Stimulated activated CD4-positive, alpha-beta T cell treated with anti-CD3 and anti-CD28 coated beads, Interleukin-1b, Interleukin-23, amount 100 ng/mL, for 4 hours (primary cell): ENCODE measurements around the gene SLC7A4.
"Not testable (repeated sequence)": the region's sequence is repeated elsewhere in the genome, so short reads cannot be mapped to it uniquely, and the experiment has no call there.

Experiments used
- DNase-seq, 2 donors: peaks; one replicate each; pipeline ENCODE4 v3.0.0-alpha.2; 2020; ENCODE audit warnings: low read depth in 2 of 2

The SLC7A4 gene

DNA sequence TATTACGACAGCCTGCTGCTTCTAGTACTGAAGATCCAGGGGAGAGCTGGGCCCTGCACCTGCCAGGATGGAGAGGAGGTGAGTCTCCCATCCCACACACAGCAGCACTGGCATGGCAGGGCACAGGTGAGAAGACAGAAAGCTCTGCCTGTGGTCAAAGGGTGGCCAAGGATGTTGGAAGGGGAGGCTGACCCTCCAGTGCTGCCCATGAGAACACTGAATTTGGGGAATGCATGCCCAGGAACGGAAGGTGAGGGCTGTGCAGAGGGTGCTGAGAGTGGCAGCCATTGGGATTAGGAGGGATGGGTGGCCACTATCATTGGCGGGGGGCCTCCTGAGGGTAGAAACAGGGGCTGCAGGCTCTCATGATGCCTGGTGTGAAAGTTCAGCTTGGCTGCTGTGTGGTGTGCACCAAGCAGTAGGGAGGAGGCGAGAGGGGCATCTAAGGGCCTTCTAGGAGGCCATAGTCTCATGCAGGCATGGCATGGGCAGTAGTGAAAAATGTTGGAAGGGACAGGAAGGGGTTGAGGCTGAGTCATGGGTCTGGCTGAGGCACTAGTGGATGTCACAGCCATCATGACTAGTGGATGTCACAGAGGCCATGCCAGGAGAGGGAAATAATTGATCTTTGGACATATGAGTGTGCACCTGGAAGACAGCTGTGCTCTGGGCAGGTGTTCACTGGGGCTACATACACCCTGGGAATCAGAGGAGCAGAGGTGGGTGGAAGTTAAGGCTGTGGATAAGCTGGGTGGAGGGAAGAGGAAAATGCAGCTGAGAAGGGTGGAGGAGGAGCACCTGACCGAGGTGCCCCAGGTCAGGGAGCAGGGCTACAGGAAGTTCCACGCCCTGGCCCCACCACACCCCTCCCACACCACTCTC lies 10.9 kb upstream of the SLC7A4 start:
- no peak for DNase-seq

DNA sequence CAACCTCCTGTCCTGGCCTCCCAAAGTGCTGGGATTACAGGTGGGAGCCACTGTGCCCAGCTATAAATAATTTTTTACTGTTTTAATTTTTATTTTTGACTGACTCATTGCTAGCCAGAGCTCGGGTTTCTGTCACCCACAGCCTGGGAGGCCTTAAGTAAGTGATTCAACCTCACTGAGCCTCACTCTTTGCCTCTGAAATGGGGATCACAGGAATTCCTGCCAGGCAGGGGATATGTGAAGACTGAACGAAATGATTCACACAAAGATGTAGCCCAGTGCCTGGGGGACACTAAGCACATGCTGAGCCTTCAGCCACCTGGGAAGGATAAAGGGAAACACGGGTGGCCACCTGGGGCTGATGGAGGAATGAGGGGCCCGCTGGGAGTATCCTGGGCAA lies 9.6 kb upstream of the SLC7A4 start:
- DNase-seq: no peak

DNA sequence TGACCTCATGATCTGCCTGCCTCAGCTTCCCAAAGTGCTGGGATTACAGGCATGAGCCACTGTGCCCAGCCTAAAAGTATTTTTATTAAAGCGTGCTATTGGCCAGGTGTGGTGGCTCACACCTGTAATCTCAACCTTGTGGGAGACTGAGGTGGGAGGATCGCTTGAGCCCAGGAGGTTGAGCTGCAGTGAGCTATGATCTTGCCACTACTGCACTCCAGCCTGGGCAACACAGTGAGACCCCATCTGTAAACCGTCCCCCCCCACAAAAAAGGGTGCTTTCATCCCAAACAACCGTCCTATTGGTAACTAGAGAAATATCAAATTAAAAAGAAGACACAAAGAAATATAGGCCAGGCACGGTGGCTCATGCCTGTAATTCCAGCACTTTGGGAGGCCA lies 6.8 kb upstream of the SLC7A4 start:
- DNase-seq: not testable (repeated sequence)

- DNase-seq: no peak
Measured at GRCh38 chr22:21038405-21038804, 6.0 kb upstream of the SLC7A4 start.

- no peak for DNase-seq
Measured at GRCh38 chr22:21034989-21035388, 2.6 kb upstream of the SLC7A4 start.

DNA sequence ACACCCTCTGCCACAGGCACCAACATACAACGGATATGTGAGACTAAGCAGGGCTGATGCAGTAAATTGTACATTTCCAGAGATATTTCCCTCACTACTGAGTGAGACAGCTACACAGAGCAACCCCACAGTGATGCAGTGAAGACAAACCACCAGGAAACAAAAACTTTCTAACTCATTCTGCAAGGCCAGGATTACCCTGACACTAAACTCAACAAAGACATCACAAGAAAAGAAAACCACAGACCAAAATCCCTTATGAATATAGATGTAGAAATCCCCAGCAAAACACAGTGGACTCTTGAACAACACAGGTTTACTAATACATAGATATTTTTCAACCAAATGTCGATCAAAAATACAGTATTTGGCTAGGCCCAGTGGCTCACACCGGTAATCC lies 1.5 kb upstream of the SLC7A4 start:
- no peak for DNase-seq

DNA sequence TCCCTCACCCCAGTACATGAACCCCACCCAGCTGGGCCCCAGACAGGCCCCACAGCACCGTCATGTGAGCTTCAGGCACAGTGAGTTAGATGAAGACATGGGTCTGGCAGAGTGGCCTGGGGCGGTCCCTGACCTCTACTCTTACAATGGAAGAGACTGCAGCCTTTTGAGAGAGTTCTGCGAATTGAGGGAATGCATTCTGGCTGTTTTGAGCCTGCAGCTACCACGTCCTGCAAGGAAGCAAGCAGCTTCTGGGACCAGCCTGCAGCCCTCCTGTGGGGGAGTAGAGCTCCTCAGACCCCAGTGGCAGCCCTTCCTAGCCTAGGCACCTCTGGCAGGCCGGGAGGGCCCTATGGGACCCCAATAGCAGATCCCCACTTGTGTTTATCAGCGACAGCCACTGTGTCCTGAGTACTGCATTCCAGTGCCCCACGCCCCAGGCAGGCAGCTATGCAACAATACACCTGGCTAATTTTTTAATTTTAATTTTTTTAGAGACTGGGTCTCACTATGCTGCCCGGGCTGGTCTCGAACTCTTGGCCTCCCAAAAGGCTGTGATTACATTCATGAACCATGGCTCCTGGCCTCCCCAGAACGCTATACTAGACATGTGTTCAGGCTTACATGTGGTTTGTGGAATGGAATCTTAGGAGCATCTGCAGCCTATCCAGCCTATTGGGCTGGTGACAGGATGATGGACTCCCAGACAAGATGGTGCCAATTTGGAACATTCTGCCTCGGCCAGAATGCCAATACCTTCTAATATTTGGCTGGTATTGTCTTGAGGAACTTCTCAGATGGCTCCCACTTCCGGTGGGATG lies 717 bp upstream of the SLC7A4 start:
- DNase-seq: no peak

DNA sequence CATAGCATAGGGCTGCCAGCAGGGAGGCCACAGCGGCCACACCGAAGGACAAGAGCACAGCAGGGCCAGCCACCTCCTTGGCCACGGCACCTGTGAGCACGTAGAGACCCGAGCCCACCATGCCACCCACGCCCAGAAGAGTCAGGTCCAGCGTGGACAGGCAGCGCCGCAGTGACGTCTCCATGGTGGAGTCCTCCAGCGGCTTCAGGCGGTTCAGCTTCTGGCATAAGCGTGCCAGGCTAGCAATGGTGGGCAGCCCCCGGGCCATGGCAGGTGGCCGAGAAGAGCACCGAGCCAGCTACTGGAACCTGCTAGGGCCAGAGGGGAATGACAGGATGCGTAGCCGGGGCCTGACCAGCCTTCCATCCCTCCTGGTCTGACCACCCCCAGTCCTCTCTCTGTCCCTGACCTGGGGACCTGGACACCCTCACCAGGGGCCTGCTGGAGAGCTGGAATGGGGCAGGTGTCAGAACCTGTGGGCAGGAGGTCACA lies 770 bp downstream of the SLC7A4 start:
- no peak for DNase-seq

GRCh38 chr22:21030621-21031544 lies 1.5 kb downstream of the SLC7A4 start:
- no peak for DNase-seq

- no peak for DNase-seq
Measured at GRCh38 chr22:21030032-21030431, 2.3 kb downstream of the SLC7A4 start.

DNA sequence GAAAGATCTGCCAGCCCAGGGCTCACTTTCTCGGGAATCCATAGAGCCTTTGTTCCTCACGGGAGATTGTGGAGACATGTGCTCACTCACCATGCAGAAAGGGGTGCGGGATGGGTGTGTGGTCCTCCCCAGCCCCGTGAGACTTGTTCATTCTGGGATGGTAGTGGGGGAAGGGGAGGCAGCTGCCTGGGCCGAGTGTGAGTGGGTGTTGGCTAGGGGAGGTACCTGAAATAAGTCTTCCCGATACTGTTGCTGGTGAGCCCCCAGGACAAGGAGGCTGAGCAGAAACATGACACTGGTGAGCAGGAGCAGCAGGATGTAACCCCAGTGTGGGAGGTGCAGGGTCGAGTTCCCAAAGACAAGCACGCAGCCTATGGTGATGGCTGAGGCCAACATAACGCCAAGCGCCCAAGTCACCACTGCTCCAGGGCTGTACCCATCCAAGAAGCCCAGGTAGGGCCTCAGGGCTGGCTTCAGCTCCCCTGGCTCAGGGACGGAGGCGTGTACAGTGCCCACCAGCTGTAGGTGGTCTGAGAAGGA lies 2.8 kb downstream of the SLC7A4 start:
- DNase-seq: no peak

DNA sequence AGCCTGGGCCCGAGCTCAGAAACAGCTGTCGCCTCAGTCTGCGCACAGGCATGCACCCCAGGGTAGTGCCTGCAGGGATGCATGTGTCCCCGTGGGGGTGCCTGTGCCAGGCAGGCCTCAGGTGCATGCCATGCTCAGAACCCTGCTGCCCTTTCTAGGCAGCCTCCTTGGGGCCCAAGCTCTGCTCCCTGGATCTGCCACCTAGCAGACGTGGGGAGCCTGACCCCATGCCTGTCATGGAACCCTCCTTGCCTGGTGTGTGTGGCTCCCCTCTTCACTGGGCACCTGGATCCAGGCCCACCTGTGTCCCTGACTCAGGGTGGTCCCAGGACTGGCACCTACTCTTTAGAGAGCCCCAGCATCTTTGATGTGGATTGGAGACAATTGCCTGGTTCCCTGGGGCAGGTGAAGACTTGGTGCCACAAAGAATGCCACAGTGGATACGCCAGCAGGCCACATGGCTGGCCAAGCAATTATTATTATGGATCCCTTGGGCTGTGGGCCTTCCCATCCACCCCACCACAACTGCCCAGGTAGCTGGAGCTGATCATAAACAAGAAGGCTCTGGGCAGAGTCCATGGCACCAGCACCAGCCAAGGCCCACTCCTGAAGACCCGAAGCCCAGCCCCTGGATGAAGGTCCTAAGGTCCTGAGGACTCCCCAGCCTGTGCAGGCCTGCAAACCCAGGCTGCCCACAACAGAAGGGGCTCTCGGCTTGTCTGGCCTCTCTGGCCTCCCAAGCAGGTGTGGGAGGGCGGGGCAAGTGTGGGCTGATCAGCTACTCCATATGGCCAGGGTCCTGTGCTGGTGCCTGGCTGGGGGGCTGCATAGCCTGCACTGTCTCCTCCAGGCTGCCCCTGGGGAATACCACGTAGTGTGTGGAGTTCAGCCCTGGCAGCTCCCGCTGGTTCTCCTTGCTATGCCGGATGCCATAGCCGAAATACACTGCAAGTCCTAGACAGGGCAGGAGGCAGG lies 3.8 kb downstream of the SLC7A4 start:
- DNase-seq: no peak

- DNase-seq: no peak
Measured at GRCh38 chr22:21026783-21027692, 5.3 kb downstream of the SLC7A4 start.

DNA sequence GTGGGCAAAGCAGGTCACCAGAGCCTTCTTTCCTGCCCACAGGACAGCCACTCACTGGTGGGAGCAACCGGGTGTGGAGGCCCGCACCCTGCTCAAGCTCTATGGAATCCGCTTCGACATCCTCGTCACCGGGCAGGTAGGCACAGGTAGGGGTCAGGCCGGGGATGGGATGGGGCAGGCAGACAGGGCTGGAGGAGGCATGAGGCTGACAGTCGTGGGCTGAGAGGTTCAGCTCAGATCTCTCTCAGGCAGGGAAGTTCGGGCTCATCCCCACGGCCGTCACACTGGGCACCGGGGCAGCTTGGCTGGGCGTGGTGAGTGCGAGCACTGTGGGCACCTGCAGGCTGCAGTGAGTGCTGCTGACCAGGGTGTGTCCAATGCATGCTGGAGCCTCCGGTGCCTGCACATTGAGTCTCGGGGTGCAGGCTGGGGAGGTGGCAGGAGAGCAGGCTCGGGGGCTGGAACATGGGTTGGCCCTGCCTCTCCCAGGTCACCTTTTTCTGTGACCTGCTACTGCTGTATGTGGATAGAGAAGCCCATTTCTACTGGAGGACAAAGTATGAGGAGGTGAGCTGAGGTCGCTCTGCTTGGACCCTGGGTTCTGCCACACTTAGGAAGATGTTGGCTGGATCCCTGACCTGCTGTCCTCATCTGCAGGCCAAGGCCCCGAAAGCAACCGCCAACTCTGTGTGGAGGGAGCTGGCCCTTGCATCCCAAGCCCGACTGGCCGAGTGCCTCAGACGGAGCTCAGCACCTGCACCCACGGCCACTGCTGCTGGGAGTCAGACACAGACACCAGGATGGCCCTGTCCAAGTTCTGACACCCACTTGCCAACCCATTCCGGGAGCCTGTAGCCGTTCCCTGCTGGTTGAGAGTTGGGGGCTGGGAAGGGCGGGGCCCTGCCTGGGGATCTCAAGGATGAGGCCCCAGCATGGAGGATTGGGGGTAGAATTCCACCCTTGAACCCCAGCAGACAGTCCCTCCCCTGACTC lies 6.3 kb downstream of the SLC7A4 start:
- no peak for DNase-seq

DNA sequence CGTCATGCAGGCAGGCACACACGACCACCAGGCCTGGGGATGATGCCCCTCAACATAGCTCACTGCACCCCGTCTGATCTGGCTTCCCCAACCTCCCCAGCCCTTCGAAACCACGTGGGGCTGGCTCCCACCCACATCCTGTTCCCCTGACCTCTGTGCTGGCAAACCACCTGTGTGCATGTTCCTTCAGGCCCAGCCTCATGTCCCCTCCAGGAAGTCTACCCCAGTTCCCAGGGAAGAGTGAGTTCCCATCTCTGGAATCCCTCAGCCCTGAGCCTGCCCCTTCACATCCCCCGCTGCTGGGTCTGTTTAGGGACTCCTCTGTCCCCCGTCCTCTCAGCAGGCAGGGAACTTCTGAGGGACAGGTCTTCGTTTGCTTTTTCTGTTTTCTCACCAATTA lies 7.1 kb downstream of the SLC7A4 start:
- DNase-seq: no peak

DNA sequence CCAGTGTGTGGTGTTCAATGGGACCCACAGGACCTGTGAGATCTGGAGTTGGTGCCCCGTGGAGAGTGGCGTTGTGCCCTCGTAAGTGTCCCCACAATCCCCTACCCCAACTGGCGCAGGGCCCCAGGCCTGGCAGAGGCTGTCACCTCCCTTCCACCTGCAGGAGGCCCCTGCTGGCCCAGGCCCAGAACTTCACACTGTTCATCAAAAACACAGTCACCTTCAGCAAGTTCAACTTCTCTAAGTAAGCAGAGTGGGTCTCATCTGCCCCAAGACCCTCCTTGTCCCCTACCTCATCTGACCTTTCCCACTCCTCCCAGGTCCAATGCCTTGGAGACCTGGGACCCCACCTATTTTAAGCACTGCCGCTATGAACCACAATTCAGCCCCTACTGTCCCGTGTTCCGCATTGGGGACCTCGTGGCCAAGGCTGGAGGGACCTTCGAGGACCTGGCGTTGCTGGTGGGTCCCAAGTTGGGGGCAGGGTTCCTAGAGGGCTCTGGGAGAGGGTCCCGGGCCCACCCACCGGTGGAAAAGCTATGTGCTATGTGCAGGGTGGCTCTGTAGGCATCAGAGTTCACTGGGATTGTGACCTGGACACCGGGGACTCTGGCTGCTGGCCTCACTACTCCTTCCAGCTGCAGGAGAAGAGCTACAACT lies 9.3 kb downstream of the SLC7A4 start:
- DNase-seq: no peak

DNA sequence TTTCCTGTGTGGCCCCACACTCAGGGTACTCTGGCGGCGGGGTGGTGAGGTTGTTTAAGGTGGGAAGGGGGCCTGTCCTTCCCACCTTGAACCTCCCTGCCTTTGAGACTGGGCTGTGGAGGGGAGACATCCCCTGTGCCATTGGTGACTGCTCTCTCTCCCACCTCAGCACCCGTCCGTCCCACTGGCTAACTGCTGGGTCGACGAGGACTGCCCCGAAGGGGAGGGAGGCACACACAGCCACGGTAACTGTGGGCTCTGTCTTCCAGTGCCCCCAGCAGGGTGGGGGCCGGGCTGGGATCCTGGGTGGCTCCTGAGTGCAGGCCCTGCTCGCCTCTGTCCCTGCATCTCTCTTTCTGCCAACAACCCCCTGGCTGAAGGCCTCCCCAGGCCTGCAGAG lies 9.9 kb downstream of the SLC7A4 start:
- no peak for DNase-seq
